IPS-18a (cell line): ENCODE data around the gene NTM.
"Not testable (repeated sequence)": the region's sequence is repeated elsewhere in the genome, so short reads cannot be mapped to it uniquely, and the experiment has no call there.

Experiments
- H3K27ac ChIP-seq: one replicate; pipeline ENCODE4 v1.5.1; 2013; ENCODE audit warnings: low read length
- H3K27me3 ChIP-seq: one replicate; pipeline ENCODE4 v1.6.1; 2013; ENCODE audit warnings: mild to moderate bottlenecking, low read length; ENCODE audit not compliant: control insufficient read depth, insufficient read depth
- H3K36me3 ChIP-seq: one replicate; pipeline ENCODE4 v1.6.1; 2013; ENCODE audit warnings: low read depth, low read length; ENCODE audit not compliant: control insufficient read depth
- H3K4me1 ChIP-seq: one replicate; pipeline ENCODE4 v1.6.1; 2013; ENCODE audit warnings: low read depth, low read length; ENCODE audit not compliant: control insufficient read depth
- H3K4me3 ChIP-seq: one replicate; pipeline ENCODE4 v1.5.1; 2013; ENCODE audit warnings: low read length
- H3K9ac ChIP-seq: one replicate; pipeline ENCODE4 v1.6.1; 2013; ENCODE audit warnings: mild to moderate bottlenecking, low read length, moderate library complexity
- H3K9me3 ChIP-seq: one replicate; pipeline ENCODE4 v1.6.1; 2013; ENCODE audit warnings: low read depth, low read length; ENCODE audit not compliant: control insufficient read depth

NTM gene

DNA sequence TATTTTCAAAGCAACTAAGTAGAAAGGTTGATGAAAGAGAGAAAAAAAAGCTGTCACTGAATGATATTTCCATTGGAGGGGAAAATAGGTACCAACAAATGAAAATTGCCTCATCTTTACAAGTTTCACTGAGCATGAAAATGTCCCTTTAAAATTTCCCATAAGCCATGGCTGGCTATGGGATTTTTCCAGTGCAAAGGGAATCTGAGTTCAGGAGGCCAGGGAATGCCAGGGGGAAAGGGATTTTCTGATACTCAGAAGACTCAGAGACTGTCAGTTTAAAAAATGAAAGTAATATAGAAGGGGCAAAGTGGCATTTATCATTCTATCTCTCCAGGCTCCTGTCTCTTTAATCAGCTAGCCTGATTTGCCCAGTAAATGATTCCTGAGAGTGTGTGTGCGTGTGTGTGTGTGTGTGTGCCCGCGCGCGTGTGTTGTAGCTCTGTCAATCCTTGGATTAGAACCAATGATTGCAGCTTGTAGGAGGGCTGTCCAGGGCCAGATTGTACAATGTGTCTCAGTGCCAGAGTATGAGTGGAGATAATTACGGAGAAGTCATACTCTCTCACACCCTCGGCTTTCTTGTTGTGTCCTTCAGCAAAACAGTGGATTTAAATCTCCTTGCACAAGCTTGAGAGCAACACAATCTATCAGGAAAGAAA lies at the start of gene NTM:
NTM (plus strand) TSS at position 526 of the 662 bp plus-strand sequence.
- H3K27me3 ChIP-seq, result no peaks in the 10 kb centered on the region
- H3K4me1 ChIP-seq, result peaks cover 31% of the 10 kb centered on the region
- peak within 1 kb of the TSS; percentile 15 for H3K4me3 ChIP-seq
- no peaks in the 10 kb centered on the region for H3K36me3 ChIP-seq
- no peaks in the 10 kb centered on the region for H3K9me3 ChIP-seq
- no peak within 1 kb of the TSS for H3K27ac ChIP-seq
- no peak within 1 kb of the TSS for H3K9ac ChIP-seq

DNA sequence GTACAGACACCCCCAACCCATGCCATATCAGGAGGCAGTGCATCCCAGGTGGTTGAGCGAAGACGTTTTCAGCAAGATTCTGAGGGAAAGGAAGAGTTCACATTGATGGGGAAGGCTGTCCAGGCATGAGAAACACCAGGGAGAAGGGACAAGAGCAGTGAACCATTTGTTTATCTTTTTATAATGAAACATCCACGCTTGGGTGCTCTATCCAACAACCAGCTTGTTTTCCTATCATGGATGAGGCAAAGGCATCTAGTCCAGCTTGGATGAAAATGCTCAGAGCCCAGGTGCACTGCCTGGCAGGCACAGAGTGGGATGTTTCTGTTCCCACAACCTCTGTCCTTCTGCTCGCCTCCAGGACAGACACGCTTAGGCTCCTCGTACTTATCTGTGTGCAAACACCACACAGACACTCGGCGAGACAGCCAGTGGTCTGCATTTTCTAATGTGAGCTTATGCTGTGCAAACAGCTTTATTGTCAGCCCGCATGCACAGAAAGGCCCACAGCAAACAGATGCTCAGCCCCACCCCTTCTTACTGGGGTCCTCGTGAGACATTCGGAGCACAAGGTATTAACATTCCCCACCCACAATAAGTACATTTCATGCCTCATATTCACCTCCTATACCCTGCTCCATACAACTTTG lies 45.4 kb upstream of the NTM start:
- no peaks in the 10 kb centered on the region for H3K27me3 ChIP-seq
- no peaks in the 10 kb centered on the region for H3K9me3 ChIP-seq
- no peak overlapping the region for H3K9ac ChIP-seq
- no peaks in the 10 kb centered on the region for H3K36me3 ChIP-seq
- H3K4me3 ChIP-seq, result no peak overlapping the region
- peaks cover 8% of the 10 kb centered on the region for H3K4me1 ChIP-seq
- H3K27ac ChIP-seq, result no peak overlapping the region

DNA sequence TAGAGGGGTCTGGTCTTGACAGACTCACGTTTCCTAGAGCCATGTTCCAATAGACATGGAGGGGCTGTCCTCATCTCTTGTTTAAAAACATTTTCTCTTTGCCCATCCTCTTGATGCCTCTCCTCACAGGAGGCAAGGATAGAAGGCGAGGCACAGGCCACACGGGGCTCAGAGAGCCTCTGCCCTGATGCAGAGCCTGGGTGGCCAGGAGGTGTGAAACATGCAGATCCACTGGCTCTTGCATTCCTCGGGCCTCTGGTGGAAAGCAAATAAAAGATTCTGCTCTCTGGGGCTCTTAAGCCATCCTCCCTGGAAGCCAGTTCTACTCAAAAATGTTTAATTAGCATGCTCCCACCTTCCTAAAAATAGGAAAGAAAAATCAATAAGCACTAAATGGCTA lies 43.6 kb upstream of the NTM start:
- Histone ChIP-seq H3K36me3 (no peaks in the 10 kb centered on the region), H3K9ac (no peak overlapping the region), H3K27me3 (no peaks in the 10 kb centered on the region)

DNA sequence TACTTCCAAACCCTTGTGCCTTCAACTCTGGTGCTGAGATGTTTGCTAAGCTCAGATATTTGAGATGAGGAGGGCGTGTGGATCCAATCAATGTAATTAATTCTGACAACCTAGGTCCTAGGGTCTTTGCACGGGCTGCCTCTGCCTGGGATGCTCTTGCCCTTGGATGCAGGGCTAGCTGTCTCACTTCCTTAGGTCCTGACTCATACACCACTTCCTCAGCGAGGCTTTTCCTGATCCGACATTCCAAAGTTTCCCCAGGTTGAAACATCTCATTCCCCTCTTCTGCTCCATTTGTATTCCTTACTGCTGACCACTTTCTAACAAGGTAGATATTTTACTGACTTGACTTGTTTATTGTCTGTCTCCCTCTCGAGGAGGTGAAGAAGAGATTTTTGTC lies 43.0 kb upstream of the NTM start:
- peaks cover 8% of the 10 kb centered on the region for H3K4me1 ChIP-seq
- no peak overlapping the region for H3K27ac ChIP-seq

More for the DNA sequence above, 43.6 kb upstream of the NTM start:
- Histone ChIP-seq H3K4me3 (no peak overlapping the region), H3K4me1 (peaks cover 8% of the 10 kb centered on the region), H3K9me3 (no peaks in the 10 kb centered on the region), H3K27ac (no peak overlapping the region)

DNA sequence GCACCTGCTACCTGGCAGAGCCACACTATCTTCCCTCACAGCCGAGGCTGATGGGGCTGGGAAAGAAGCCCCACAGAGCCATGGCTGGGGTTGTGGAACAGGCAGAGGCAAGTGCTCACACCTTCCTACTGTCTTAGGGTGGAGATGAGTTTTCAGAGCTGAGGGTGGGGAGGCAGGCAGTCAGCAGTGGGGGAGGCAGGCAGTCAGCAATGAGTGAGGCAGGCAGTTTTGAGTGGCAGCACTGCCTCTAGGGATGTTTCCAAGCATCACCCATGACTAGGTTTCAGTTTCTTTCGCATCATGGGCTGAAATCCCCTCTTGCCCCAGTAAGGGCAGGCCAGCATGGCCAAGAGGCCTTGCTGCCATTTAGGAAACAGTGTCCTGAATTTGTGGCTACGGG lies 41.6 kb upstream of the NTM start:
- Histone ChIP-seq H3K4me3 (no peak overlapping the region), H3K27ac (no peak overlapping the region), H3K9ac (no peak overlapping the region), H3K27me3 (no peaks in the 10 kb centered on the region), H3K4me1 (peaks cover 5% of the 10 kb centered on the region), H3K36me3 (no peaks in the 10 kb centered on the region), H3K9me3 (no peaks in the 10 kb centered on the region)

More for the DNA sequence above, 43.0 kb upstream of the NTM start:
- no peak overlapping the region for H3K9ac ChIP-seq
- no peaks in the 10 kb centered on the region for H3K27me3 ChIP-seq
- H3K9me3 ChIP-seq, result no peaks in the 10 kb centered on the region
- H3K4me3 ChIP-seq, result no peak overlapping the region
- no peaks in the 10 kb centered on the region for H3K36me3 ChIP-seq

DNA sequence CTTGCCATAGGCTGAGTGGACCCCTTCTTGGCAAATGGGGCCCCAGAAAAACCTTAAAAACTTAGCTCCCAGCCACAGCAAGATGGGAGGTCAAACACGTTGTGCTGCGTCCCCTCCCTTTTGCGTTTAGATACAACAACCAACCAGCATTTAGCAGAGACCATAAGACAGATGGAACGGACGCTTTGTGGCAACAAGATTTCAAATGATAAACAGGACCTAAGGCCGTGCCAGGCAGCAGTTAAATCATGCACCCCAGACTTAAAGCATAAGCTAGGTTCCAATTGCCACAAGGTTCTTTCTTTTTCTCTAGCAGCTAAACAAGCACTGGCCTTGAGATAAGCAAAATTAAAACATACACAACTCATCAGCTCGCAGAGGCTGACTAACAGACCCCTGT lies 39.4 kb upstream of the NTM start:
- H3K27ac ChIP-seq, result no peak overlapping the region
- peaks cover 5% of the 10 kb centered on the region for H3K4me1 ChIP-seq
- H3K36me3 ChIP-seq, result no peaks in the 10 kb centered on the region
- no peak overlapping the region for H3K9ac ChIP-seq
- no peaks in the 10 kb centered on the region for H3K27me3 ChIP-seq
- no peaks in the 10 kb centered on the region for H3K9me3 ChIP-seq
- no peak overlapping the region for H3K4me3 ChIP-seq

DNA sequence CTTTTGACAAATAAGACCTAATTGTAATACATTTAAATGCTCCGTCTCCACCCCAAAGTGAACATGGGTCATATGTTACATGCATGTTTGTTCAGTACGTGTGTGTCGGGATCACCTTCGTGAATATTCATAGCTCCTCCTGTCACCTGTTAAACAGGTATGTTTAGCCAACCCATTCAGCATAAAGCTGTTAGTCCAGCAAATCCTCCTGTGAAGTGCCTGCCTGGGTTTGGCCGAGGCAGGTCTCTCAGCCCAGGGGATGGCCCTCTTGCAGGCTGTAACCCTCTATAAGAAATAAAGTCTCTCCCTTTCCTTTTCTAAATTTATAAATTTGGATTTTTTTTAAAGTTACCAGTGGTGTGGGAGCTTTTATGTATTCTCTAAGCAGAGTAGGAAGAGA lies 38.9 kb upstream of the NTM start:
- Histone ChIP-seq H3K27ac (no peak overlapping the region), H3K4me3 (no peak overlapping the region), H3K9ac (no peak overlapping the region), H3K4me1 (peaks cover 5% of the 10 kb centered on the region), H3K36me3 (no peaks in the 10 kb centered on the region), H3K9me3 (no peaks in the 10 kb centered on the region), H3K27me3 (no peaks in the 10 kb centered on the region)

DNA sequence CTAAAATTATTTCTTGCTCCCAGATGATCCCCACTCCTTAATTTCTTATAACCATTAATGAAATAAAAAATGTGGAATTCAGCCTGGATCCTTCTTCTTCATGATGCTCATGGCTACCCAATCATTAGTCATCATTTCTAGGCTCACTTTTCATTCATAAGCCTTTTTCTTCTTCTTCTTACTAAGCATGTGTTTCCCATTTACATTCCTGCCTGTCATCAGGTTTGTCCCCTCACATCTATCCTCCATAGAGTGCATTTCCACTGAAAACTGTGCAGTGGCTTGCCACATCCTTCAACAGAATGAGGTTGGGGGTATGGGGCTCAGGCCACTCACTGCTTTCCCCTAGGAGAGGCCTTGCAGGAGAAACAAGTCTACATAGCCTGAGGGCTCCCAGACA lies 35.8 kb upstream of the NTM start:
- H3K27ac ChIP-seq, result no peak overlapping the region
- no peaks in the 10 kb centered on the region for H3K36me3 ChIP-seq
- no peaks in the 10 kb centered on the region for H3K9me3 ChIP-seq
- H3K4me3 ChIP-seq, result no peak overlapping the region
- no peaks in the 10 kb centered on the region for H3K4me1 ChIP-seq
- H3K27me3 ChIP-seq, result no peaks in the 10 kb centered on the region
- no peak overlapping the region for H3K9ac ChIP-seq

DNA sequence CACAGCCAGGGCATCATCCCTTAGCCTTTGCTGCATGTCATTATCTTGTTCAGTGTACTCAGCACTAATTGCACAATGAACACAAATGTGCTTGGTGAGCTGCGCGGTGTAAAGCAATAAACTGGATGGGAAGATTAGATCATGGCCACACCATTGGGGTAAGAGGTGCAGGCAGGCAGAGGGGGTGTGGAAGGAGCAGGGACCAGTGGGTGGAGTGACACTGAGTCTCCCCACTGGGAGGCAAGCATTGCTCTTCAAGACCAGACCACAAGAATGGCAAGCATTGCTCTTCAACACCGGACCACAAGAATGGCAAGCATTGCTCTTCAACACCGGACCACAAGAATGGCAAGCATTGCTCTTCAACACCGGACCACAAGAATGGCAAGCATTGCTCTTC lies 28.5 kb upstream of the NTM start:
- not testable (repeated sequence) for H3K4me3 ChIP-seq, H3K36me3 ChIP-seq, H3K27me3 ChIP-seq, H3K27ac ChIP-seq, H3K9me3 ChIP-seq, H3K9ac ChIP-seq, H3K4me1 ChIP-seq

DNA sequence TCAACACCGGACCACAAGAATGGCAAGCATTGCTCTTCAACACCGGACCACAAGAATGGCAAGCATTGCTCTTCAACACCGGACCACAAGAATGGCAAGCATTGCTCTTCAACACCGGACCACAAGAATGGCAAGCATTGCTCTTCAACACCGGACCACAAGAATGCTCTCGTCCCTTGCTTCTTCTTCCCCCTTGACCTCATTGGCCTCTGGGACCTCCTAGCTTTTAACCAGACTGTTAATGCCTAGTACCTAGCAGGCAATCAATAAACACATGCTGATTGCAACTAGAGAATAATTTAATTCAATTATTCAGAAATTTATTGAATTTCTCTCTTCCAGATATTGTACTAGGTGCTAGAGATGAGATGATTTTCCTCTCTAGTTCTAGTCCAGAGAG lies 28.0 kb upstream of the NTM start:
- H3K4me1 ChIP-seq, H3K36me3 ChIP-seq, H3K27me3 ChIP-seq, H3K9ac ChIP-seq, H3K27ac ChIP-seq, H3K4me3 ChIP-seq, H3K9me3 ChIP-seq: not testable (repeated sequence)

DNA sequence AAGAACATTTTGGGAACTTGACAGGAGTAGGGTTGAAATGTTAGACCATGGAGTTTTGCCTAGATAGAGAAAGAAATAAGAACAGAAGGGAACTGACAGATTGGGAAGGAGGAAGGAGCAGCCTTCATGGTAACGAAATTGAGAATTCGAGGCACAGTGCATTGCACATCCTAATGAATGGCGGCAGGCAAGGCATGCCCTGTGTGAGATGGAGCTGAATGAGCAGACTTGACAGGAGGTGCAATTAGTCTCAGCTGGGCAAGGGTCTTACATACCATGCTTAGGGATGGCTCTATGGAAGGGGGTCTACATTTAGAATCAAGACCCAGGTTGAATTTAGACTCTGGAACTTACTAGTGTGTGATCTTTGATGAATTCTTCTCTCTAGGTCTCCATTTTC lies 25.0 kb upstream of the NTM start:
- Histone ChIP-seq H3K9ac (no peak overlapping the region), H3K36me3 (no peaks in the 10 kb centered on the region), H3K4me3 (no peak overlapping the region), H3K27ac (no peak overlapping the region), H3K4me1 (no peaks in the 10 kb centered on the region), H3K27me3 (no peaks in the 10 kb centered on the region), H3K9me3 (no peaks in the 10 kb centered on the region)

DNA sequence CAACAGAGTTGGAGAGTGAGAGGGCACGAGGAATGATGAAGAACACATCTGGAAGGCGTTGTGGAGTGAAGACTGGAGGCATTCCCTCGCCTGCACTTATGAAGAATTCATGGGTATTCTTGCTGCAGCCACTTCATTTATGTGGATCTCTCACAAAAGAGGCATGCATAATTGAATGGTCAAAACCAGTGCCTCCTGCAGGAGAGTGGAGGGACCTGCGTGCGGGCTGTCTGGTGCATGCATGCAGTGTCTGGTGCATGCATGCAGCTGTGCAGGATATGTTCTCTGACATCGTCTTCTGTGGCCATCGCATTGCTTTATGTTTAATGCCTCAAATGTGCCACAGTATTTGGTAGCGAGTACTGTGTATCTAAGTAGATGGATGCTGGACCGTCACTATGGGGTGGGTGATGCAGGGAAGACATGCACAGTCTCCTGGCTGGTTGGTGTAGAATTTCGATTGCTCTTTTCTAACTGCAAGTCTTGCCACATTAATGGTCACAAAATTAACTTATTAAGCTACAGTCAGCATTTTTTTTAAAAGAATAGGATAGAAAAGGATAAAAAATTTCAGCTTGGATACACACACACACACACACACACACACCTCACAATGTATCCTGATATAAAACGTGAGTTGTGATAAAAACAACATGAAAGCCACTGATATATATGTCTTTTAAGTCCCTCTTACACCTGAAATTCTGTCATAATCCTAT lies 20.9 kb upstream of the NTM start:
- H3K27me3 ChIP-seq, result no peaks in the 10 kb centered on the region
- H3K36me3 ChIP-seq, result no peaks in the 10 kb centered on the region
- H3K9ac ChIP-seq, result no peak overlapping the region
- no peak overlapping the region for H3K4me3 ChIP-seq
- no peak overlapping the region for H3K27ac ChIP-seq
- no peaks in the 10 kb centered on the region for H3K9me3 ChIP-seq
- H3K4me1 ChIP-seq, result peaks cover 17% of the 10 kb centered on the region
